Measurements from ENCODE around the gene ZNF652.

The ZNF652 gene

DNA sequence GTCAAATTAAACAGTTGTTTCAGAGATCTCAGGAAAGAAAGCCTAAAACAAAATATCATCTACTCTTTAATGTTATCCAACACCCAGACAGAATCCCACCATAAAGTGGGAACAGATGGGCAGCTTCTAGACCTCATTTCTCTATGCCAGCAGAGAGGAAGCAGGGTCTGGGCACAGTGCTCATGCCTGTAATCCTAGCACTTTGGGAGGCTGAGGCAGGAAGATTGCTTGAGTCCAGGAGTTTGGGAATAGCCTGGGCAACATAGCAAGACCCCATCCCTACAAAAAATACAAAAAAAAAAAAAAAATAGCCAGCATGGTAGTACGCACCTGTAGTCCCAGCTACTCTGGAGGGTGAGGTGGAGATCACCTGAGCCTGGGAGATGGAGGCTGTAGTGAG, 13.5 kb upstream of the ZNF652 start:
- no peak for ATAC-seq
- TF ChIP-seq ESRRG (CRISPR knock-in tag; IDR thresholded peaks at IDR 0.05) (no peak), TOX (CRISPR knock-in tag; IDR thresholded peaks at IDR 0.05; ENCODE audit: borderline replicate concordance) (no peak), SNAI2 (CRISPR knock-in tag; IDR thresholded peaks at IDR 0.05) (no peak), GLIS3 (CRISPR knock-in tag; IDR thresholded peaks at IDR 0.05) (no peak)
- TF ChIP-seq, protein P1, sequence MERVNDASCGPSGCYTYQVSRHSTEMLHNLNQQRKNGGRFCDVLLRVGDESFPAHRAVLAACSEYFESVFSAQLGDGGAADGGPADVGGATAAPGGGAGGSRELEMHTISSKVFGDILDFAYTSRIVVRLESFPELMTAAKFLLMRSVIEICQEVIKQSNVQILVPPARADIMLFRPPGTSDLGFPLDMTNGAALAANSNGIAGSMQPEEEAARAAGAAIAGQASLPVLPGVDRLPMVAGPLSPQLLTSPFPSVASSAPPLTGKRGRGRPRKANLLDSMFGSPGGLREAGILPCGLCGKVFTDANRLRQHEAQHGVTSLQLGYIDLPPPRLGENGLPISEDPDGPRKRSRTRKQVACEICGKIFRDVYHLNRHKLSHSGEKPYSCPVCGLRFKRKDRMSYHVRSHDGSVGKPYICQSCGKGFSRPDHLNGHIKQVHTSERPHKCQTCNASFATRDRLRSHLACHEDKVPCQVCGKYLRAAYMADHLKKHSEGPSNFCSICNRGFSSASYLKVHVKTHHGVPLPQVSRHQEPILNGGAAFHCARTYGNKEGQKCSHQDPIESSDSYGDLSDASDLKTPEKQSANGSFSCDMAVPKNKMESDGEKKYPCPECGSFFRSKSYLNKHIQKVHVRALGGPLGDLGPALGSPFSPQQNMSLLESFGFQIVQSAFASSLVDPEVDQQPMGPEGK (CRISPR knock-in tag; IDR thresholded peaks at IDR 0.05; ENCODE audit: borderline replicate concordance) = no peak

DNA sequence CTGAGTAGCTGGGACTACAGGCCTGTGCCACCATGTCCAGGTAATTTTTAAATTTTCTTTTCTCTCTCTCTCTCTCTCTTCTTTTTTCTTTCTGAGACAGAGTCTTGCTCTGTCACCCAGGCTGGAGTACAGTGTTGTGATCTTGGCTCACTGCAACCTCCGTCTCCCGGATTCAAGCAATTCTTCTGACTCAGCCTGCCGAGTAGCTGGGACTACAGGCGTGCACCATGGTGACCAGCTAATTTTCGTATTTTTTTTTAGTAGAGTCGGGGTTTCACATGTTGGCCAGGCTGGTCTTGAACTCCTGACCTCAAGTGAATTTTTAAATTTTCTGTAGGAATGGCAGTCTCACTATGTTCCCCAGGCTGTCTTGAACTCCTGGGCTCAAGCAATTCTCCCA, 11.1 kb upstream of the ZNF652 start:
- no peak for ATAC-seq
- TF ChIP-seq BACH2 (CRISPR knock-in tag; IDR thresholded peaks at IDR 0.05; ENCODE audit: borderline replicate concordance) = no peak
- no peak for TF ChIP-seq ZC3H10 (CRISPR knock-in tag; IDR thresholded peaks at IDR 0.05)
- no peak for TF ChIP-seq CREB5 (CRISPR knock-in tag; IDR thresholded peaks at IDR 0.05; ENCODE audit: low read depth)
- no peak for TF ChIP-seq ZFP30 (CRISPR knock-in tag; IDR thresholded peaks at IDR 0.05)
- TF ChIP-seq ZNF565 (CRISPR knock-in tag; conservative IDR thresholded peaks at IDR 0.05; ENCODE audit: low read depth) = no peak
- TF ChIP-seq GLIS3 (CRISPR knock-in tag; IDR thresholded peaks at IDR 0.05) = no peak
- no peak for TF ChIP-seq PPARA (CRISPR knock-in tag; IDR thresholded peaks at IDR 0.05; ENCODE audit: borderline replicate concordance)
- TF ChIP-seq ESRRG (CRISPR knock-in tag; IDR thresholded peaks at IDR 0.05) = no peak
- no peak for TF ChIP-seq ZNF8 (CRISPR knock-in tag; IDR thresholded peaks at IDR 0.05)
- no peak for TF ChIP-seq CSRNP3 (CRISPR knock-in tag; IDR thresholded peaks at IDR 0.05)
- TF ChIP-seq ISL1 (CRISPR knock-in tag; IDR thresholded peaks at IDR 0.05) = no peak
- TF ChIP-seq ARNTL (CRISPR knock-in tag; IDR thresholded peaks at IDR 0.05; ENCODE audit: borderline replicate concordance, low read depth) = no peak
- TF ChIP-seq ZNF70 (CRISPR knock-in tag; IDR thresholded peaks at IDR 0.05) = no peak
- TF ChIP-seq, protein P2, sequence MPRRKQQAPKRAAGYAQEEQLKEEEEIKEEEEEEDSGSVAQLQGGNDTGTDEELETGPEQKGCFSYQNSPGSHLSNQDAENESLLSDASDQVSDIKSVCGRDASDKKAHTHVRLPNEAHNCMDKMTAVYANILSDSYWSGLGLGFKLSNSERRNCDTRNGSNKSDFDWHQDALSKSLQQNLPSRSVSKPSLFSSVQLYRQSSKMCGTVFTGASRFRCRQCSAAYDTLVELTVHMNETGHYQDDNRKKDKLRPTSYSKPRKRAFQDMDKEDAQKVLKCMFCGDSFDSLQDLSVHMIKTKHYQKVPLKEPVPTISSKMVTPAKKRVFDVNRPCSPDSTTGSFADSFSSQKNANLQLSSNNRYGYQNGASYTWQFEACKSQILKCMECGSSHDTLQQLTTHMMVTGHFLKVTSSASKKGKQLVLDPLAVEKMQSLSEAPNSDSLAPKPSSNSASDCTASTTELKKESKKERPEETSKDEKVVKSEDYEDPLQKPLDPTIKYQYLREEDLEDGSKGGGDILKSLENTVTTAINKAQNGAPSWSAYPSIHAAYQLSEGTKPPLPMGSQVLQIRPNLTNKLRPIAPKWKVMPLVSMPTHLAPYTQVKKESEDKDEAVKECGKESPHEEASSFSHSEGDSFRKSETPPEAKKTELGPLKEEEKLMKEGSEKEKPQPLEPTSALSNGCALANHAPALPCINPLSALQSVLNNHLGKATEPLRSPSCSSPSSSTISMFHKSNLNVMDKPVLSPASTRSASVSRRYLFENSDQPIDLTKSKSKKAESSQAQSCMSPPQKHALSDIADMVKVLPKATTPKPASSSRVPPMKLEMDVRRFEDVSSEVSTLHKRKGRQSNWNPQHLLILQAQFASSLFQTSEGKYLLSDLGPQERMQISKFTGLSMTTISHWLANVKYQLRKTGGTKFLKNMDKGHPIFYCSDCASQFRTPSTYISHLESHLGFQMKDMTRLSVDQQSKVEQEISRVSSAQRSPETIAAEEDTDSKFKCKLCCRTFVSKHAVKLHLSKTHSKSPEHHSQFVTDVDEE (CRISPR knock-in tag; IDR thresholded peaks at IDR 0.05) = no peak
- TF ChIP-seq OSR1 (CRISPR knock-in tag; IDR thresholded peaks at IDR 0.05) = no peak
- TF ChIP-seq POU6F1 (CRISPR knock-in tag; IDR thresholded peaks at IDR 0.05; ENCODE audit: borderline replicate concordance, low read depth) = no peak
- no peak for TF ChIP-seq ZFP3 (CRISPR knock-in tag; IDR thresholded peaks at IDR 0.05)
- no peak for TF ChIP-seq RARB (CRISPR knock-in tag; IDR thresholded peaks at IDR 0.05)

DNA sequence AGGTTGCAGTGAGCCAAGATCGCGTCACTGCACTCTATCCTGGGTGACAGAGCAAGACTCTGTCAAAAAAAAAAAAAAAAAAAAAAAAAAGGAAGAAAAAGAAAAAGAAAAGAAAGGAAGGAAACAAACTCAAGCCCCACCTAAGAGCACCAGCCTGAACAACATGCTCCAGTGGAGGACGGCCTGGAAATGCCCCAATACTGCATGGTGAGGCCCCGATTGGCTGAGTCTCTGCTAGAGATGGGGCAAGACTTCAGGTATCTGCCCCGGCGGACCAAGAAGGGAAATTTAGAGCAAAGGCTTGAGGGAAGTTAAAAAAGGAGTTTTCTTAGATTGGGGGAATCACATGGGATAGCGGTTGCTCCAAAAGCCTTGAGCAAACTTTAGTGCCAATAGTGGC, 10.4 kb upstream of the ZNF652 start:
- ATAC-seq = no peak; the same call in 2 of the 3 replicates
- no peak for TF ChIP-seq CSDC2 (CRISPR knock-in tag; IDR thresholded peaks at IDR 0.05)
- no peak for TF ChIP-seq OSR1 (CRISPR knock-in tag; IDR thresholded peaks at IDR 0.05)
